HG03039 (cell line): ENCODE measurements around the gene C1orf21.

Source experiments
- ATAC-seq: cut with Tn5 transposase; IDR thresholded peaks from one replicate; pipeline ENCODE4 v1.9.1; 2021; ENCODE audit warnings: mild to moderate bottlenecking, moderate library complexity; ENCODE audit not compliant: unreplicated experiment

The C1orf21 gene

DNA sequence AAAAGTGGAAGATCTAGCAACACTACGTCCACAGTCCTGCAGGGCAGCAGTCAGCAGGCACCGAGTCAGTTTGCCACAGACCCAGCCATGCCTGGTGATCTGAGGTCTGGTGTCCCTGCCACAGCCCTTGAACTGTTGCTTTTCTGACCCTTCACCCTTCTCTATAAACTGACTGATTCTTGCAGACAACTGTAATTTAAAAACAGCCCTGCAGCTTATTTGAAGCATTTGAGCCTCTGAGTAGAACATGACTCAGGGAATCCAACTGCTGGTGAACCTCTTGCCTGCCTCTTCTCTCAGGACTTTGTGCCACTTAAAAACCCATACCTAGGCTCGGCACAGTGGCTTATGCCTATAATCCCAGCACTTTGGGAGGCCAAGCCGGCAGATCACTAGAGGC lies 260.6 kb downstream of the C1orf21 start:
- ATAC-seq, result no peak

DNA sequence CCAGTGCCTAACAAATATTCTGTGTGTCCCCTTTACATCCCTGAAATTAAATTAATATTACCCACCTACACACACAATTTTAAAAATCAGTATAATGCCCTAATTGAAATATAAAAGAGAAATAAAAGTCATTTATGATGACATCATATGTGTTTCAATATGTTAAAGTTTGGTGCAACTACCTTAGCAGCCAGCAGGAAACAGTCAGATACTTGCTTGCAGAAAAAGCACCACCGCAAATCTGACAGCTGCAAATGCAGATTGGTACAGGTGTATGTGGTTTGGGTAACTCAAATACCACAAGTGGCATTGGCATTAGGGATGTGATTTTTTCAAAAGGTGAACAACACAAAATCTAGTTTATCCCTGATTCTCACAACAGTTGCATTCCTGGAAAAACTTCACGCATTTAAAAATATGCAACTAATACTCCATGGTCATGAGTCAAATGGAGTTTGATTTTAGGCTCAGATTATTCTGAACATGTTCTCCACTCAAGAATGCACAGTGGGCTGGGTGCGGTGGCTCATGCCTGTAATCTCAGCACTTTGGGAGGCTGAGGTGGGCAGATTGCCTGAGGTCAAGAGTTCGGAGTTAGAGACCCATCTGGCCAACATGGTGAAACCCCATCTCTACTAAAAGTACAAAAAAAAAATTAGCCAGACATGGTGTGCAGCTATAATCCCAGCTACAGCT lies 261.5 kb downstream of the C1orf21 start:
- no peak for ATAC-seq

DNA sequence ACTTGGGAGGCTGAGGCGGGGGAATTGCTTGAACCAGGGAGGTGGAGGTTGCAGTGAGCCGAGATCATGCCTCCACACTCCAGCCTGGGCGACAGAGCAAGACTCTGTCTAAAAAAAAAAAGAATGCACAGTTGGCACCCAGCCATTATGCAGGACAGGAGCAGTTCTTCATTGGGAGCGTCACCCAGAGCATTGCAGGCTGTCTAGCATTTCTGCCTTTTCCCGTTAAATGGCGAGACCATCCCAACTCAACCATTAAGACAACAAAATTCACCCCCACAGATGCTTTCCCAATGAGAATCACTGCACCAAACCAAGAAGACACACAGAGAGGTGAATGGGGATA lies 262.0 kb downstream of the C1orf21 start:
- ATAC-seq, result no peak

DNA sequence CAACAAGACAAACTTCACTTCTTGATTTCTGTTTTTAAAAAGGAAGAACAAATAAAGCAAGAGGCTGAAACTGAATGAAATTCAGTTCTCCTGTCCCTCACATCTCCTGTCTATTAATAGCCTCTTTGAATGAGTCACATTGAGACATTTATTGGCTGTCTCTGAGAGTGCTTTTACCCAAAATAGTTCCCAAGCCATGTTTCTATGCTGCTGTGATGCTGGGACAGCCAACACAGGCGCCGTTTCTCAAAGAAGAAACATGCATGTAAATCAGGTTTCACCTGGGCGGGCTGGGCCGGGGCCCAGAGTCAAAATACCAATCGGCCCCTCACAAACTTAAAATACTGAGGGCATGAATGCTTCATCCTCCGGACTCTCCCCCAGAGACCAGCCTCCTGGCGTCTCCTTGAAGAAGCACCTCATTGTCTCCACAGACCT lies 262.6 kb downstream of the C1orf21 start:
- ATAC-seq, result peak; percentile 88

DNA sequence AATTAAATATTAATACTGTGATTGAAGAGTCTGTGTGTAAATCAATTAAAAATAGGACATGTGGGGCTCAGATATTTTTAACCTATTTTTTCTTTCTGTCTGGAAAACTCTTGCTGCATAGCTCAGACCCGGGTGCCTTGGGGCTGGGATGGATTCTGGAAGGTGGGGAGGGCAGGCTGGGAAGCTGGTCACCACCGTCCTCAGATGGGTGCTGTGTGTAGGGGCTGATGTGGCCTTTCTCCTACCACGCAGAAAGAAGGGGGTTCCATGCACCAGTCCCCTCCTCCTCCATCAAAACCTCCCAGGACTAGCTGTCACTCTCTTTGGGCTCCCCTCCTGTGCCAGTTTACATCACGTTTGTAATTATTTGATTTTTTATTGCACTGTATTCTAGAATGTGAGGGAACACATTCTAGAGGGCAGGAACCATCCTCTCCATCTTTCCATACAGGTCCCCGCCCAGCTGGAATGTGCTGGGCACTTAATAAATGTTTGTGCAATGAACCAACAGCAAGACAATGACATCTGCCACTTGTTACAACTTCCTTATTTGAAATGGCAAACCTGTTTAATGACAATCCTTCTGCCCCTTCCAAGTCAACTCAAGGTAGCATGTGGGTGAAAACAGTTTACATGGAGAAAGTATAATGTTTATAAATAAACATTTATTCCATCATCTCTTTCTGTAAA lies 263.5 kb downstream of the C1orf21 start:
- no peak for ATAC-seq

DNA sequence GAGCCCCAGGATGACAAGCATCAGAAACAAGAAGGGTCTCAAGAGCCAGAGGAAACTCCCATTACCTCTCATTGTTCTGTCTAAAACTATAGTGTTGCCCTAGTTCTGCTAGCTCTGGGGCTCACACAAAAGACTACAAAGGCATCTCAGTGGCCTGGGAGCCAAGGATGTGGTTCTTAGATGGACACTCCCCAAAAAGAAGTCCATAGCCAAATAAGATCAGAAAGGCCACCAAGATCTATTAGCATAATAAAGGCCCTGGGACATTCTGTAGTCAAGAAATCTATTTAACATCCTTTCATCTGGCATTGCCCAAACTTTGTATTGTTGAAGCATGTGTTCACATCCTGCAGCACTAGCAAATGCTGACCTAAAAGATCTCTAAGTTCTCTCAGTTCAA lies 268.4 kb downstream of the C1orf21 start:
- ATAC-seq, result no peak

DNA sequence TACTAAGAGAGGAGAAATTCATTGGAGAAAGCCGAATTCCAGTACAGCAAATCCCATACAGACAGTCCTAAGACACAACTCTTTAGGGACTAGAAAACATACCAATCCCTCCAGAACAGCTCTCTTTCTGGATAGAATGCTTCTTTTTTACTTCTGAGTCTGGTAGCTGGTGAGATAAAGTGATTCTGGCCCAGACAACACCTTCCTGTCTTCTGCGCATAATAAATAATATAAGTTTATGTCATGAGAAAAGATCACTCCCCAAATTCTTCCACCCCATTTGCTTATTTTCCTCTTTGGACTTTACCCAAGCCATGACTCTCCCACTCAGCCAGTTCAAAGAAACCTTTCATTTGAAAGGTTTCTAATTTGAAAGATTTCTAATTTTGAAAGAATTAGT lies 269.4 kb downstream of the C1orf21 start:
- ATAC-seq, result no peak

DNA sequence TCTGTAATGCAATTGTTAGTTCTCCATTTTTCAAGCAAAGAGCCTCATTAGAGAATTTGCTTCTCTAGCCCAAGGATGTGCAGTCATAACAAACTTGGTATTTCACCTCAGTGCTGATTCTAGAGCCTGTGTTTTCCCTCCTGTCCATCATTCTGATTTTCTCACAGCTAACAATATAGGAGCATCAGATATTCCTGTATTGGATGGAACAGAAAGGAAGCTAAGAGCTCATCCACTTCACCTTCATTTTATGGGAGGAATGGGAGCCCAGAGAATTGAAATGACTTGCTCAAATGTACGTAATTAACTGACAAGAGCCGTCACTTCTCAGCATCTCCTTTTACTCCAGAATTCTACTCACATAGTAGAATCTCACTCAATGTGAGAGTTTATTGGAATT lies 271.2 kb downstream of the C1orf21 start:
- no peak for ATAC-seq

DNA sequence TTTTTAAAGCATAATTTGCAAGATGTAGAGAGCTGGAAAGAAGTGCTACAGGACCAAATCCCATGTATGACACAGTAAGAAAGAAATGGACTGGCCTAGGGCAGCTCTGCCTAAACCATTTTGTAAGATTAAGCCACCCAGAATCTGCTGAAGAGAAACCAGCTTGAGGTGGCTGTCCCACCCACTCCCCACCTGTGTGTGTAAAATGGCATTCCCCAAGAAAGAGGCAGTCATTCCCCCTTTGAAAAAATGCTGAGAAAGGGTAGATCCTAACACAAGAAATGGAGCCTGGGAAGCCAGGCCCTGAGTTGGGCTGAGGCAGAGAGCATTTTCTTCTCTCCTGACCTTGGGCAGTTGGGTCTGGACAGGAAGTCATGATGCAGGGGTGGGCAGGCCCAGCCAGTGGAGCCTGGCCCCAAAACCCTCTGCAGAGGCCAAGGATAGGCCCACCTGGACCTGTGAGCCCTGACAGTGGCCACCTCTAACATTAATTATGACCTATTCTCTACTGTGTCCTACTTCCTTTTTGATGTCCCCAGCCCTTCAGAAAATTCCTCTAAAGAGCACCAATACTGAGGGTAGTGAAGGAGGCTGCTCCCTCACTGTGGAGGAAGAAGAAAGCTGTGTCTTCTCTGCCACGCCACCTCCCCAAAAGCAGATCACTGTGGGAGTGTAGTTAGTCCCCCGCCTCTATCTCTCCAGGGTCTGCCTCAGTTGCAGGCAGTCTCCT lies 273.8 kb downstream of the C1orf21 start:
- no peak for ATAC-seq

DNA sequence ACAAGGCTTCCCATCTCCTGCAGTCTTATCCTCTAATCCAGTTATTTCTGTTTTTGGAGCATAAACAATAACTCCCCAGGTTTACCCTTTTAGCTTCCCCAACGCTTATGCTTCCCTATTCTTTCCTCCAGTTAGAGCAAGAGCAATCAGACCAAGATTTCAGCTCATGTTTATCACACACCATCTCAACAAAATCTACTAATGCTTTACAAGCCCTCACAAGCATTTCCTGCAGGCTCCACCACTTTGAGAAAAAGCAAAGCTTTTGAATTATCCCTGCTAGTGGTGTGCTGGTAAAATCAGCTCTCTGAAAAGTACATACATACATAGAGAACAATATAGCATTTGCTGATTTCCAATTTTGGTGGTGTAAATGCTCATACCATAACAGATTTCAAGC lies 275.0 kb downstream of the C1orf21 start:
- ATAC-seq, result no peak

DNA sequence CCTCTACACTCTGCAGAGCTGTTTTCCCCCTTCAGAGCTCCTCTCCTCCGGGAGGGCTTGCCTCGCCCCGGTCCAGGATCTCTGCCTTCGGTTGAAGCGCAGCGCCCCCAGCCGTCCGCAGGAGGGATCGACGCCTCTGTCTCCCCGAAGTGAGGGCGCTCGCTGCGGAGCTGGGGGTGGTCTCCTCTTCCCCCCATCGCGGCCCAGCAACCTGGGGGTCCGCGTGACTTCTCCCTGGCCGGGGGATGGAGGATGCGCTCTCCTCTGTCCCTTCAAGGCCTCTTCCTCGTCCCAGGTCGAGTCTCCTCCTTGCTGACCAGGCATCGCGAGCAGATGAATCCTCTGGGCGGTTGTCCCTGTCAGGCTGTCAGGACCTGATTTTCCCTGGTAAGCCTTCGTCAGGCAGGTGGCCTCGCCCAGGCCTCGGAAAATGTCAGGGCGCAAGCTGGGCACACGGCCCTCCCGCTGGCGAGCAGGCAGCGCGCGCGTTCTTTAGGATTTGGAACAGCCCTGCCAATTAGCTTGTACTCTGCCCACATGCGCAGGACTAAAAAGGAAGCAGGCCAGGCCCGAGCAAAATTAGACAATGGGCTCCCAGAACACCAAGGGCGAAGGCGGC lies 277.3 kb downstream of the C1orf21 start:
- ATAC-seq, result no peak

DNA sequence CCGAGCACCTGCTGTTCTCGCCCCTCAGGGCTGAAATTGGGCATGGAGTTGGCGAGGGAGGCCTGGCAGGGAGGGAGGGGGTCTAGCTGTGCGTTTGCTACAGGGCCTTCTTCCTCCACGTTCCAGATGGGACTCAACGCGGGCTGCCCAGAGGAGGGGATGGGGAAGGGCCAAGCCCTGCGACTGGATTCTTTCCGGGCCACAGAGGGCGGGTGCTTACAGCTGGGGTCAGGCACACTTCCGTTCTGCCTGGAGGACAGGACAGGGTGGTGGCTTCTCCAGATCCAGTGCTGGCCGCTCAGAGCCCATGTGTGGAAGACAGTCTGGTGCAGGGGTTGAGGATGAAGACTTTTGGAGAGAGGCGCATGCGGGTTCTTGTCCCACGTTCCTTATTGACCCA lies 277.8 kb downstream of the C1orf21 start:
- ATAC-seq, result no peak

DNA sequence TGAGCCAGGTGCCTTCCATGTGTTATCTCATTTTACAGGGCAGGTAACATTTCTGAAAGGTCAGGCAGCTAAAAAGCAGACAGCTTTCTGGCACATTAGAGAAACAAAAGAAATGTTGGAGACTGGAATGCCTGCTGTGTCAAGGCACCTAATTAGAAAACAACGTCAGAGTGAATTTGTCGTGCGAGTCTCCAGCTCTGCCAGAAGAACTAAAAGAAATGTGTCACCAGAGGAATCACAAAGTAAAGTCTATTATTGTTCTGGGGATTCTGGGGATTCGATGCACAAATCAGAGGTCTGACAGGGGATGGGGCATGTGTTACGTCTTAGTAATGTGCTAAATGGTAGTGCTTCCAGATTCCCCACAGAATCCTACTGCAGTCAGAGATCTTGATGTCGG lies 278.5 kb downstream of the C1orf21 start:
- ATAC-seq, result no peak

DNA sequence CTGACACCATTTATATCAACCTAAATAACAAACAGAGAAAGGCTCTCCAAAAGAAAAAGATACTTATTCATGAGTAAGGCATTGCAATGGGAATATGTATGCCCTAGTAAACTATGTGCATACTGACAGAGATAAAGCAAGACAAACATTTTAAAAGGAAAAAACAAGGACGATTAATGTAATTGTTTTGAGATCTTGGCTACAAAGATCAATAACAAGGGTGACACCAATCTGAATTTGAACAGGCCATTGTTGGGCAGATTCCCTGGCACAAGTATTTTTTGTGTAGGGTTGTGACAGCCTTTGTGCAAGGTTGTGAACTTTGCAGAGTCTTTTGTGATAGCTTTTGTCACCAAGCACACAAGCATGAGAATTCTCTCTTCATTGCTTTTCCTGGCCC lies 282.6 kb downstream of the C1orf21 start:
- ATAC-seq, result no peak

DNA sequence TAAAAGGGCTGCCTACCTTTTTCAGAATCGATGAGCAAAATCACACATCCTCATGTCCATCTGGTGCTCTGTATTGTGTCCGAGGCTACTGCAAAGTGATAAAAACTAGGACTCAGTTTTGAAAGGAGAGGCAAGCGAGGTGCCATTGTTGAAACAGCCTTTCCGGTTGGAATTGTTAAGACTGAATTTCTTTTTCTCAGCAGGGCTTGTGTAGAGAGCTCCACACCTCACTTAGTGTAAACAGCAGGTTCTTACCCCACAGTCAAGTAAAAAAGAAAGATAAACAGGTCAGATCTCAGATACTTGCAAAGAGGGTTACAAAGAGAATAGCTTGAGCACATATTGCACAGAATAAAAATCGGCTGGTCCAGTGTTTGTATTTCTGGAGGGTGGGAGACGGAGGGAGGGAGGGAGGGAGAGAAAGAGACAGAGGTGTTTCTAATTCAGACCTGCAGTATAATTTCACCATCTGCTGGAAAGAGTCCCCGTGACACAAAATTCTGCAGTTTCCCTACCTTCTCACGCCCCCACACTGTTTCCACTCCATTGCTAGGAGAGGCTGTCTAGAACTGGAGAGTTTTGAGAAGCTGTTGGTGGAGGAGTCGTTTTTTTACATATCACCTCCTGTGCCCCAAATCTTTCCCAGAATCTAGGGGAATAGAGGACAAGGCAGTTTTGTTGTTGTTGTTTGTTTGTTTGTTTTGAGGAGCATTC lies 285.3 kb downstream of the C1orf21 start:
- no peak for ATAC-seq

DNA sequence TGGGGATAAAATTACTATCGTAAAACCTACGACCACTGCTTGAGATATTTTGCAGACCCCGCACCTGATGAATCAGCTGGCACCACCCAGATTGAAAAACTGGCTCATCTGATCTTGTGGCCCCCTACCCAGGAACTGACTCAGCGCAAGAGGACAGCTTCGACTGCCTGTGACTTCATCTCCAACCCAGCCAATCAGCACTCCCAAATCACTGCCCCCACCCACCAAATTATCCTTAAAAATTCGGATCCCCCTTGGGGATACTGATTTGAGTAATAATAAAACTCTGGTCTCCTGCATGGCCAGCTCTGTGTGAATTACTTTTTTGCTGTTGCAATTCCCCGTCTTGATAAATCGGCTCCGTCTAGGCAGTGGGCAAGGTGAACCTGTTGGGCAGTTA lies 286.5 kb downstream of the C1orf21 start:
- no peak for ATAC-seq

DNA sequence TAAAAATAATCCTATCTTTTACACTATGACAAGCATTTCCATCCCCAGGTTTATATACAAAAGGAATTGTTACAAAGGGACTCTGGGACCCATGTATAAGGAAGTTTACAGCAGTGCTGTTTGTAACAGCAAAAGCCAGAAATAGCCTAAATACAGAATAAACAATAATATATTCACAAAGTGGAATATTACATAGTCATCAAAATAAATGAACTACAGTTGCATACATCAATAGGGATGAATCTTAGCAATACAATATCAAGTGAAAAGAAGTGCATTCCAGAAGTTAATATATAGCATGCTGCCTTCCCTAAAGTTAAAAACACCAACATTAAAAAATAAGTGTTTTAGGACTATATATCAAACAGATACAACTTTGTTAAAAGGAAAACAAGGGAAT lies 290.5 kb downstream of the C1orf21 start:
- ATAC-seq, result no peak
